ENCODE results near the gene SMAD5.

DNA sequence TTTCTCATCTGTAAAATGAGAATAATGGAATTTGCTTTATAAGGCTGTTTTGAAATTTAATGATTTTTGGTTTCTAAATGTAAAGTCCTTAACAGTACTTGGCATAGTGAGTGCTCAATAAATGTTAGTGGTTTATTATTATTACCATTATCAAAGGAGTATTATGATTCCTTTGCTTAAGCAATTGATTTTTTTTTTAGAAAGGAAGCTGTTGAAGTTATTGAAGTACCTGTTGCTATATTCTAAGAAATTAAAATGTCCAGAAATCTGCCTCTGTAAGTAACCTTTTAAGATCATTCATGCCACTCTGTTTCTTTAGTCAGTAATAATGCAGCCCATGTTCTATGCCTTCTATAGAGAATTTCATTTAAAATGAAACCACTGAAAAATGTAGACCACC is 15.0 kb downstream of the SMAD5 start:
- TF ChIP-seq, protein P1, sequence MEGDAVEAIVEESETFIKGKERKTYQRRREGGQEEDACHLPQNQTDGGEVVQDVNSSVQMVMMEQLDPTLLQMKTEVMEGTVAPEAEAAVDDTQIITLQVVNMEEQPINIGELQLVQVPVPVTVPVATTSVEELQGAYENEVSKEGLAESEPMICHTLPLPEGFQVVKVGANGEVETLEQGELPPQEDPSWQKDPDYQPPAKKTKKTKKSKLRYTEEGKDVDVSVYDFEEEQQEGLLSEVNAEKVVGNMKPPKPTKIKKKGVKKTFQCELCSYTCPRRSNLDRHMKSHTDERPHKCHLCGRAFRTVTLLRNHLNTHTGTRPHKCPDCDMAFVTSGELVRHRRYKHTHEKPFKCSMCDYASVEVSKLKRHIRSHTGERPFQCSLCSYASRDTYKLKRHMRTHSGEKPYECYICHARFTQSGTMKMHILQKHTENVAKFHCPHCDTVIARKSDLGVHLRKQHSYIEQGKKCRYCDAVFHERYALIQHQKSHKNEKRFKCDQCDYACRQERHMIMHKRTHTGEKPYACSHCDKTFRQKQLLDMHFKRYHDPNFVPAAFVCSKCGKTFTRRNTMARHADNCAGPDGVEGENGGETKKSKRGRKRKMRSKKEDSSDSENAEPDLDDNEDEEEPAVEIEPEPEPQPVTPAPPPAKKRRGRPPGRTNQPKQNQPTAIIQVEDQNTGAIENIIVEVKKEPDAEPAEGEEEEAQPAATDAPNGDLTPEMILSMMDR (IDR thresholded peaks at IDR 0.05; ENCODE audit: low read length): no peak
- no peak for TF ChIP-seq EZH2 (optimal IDR thresholded peaks at IDR 0.05; ENCODE audit: low read depth, low read length)
